NT2/D1 (cell line): Measurements from ENCODE around the gene KIF13A.

Experiments used
- SUZ12 ChIP-seq: IDR thresholded peaks from 2 replicates; pipeline ENCODE4 v1.6.1; 2011; ENCODE audit not compliant: insufficient read length, insufficient read depth; ENCODE audit errors: extremely low read depth
- ZNF274 ChIP-seq: IDR thresholded peaks from 2 replicates; pipeline ENCODE4 v1.6.1; 2011; ENCODE audit warnings: mild to moderate bottlenecking, low read depth, low read length

DNA sequence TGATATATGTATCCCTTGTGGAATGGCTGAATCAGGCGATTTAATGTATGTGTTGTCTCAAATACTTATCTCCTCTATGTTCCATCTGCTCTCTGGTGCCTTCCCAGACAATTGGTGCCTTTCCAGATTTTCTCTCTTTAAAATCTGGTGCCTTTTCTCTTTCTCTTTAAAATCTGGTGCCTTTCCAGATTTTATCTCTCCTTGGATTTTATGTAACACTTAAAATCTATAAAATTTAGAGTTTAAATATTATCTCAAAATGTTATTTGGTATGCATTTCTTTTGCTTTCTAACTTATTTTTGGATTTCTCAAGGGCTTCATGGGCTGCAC is 116.3 kb downstream of the KIF13A start:
- TF ChIP-seq SUZ12 (no peak), ZNF274 (no peak)
